Measurements from ENCODE around the gene CHL1.

CHL1 gene

DNA sequence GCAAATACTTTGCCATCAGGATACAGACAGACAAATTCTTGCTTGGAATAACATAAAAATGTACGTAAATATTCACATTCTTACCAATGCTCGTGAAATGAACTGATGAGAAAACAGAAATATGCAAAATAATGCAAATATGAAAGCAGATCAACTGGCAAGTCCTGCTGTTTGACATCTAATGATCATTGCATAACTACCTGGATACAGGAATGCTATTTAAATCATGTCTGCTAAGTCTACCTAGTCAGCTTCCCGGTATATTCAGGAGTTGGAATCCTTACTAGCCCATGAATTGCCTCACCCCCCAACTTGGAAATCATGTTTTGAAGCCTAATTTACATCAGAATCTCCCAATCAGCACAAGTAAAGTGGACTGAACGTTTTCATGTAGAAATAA, 230.6 kb downstream of the CHL1 start:
- TF ChIP-seq, protein P1, sequence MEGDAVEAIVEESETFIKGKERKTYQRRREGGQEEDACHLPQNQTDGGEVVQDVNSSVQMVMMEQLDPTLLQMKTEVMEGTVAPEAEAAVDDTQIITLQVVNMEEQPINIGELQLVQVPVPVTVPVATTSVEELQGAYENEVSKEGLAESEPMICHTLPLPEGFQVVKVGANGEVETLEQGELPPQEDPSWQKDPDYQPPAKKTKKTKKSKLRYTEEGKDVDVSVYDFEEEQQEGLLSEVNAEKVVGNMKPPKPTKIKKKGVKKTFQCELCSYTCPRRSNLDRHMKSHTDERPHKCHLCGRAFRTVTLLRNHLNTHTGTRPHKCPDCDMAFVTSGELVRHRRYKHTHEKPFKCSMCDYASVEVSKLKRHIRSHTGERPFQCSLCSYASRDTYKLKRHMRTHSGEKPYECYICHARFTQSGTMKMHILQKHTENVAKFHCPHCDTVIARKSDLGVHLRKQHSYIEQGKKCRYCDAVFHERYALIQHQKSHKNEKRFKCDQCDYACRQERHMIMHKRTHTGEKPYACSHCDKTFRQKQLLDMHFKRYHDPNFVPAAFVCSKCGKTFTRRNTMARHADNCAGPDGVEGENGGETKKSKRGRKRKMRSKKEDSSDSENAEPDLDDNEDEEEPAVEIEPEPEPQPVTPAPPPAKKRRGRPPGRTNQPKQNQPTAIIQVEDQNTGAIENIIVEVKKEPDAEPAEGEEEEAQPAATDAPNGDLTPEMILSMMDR (conservative IDR thresholded peaks at IDR 0.05; ENCODE audit: low read depth, low read length), result no peak
- DNase-seq (ENCODE audit: low read depth), result no peak
- H3K4me3 ChIP-seq (ENCODE audit: low read length), result no peak overlapping the region

GRCh38 chr3:430186-430585, 233.6 kb downstream of the CHL1 start:
- TF ChIP-seq, protein P1 (conservative IDR thresholded peaks at IDR 0.05; ENCODE audit: low read depth, low read length), result no peak
- no peak overlapping the region for H3K4me3 ChIP-seq (ENCODE audit: low read length)
- DNase-seq (ENCODE audit: low read depth), result no peak

- TF ChIP-seq, protein P1 (conservative IDR thresholded peaks at IDR 0.05; ENCODE audit: low read depth, low read length), result no peak
- no peak overlapping the region for H3K4me3 ChIP-seq (ENCODE audit: low read length)
- no peak for DNase-seq (ENCODE audit: low read depth)
These were observed 238.6 kb downstream of the CHL1 start for GRCh38 chr3:435161-435560.

DNA sequence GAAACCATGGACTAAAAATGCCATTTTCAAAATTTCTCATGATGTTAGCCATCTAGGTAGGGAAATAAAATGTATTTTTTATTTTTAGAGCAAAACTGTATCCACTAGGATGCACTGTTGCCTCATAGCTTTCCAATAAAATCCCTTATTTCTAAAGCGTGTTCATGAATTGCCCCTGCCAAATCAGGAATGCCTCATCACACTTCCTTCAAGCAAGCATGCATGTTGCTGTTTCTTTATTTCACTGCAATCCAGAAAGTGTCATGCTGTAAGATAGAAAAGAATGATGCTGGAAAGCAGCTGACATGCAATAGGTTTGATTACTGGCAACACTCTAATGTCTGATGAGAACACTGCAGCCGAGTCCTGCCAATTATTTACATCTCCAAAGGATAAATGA, 239.5 kb downstream of the CHL1 start:
- TF ChIP-seq, protein P1 (conservative IDR thresholded peaks at IDR 0.05; ENCODE audit: low read depth, low read length), result no peak
- no peak overlapping the region for H3K4me3 ChIP-seq (ENCODE audit: low read length)
- DNase-seq (ENCODE audit: low read depth), result no peak

- DNase-seq (ENCODE audit: low read depth), result no peak
- TF ChIP-seq, protein P1 (conservative IDR thresholded peaks at IDR 0.05; ENCODE audit: low read depth, low read length), result no peak
- H3K4me3 ChIP-seq (ENCODE audit: low read length), result no peak overlapping the region
These were observed 244.3 kb downstream of the CHL1 start for GRCh38 chr3:440826-441225.

GRCh38 chr3:445960-446359, 249.4 kb downstream of the CHL1 start:
- no peak overlapping the region for H3K4me3 ChIP-seq (ENCODE audit: low read length)
- no peak for DNase-seq (ENCODE audit: low read depth)
- TF ChIP-seq, protein P1 (conservative IDR thresholded peaks at IDR 0.05; ENCODE audit: low read depth, low read length), result no peak

GRCh38 chr3:447671-448070, 251.1 kb downstream of the CHL1 start:
- TF ChIP-seq, protein P1 (conservative IDR thresholded peaks at IDR 0.05; ENCODE audit: low read depth, low read length), result no peak
- no peak overlapping the region for H3K4me3 ChIP-seq (ENCODE audit: low read length)
- no peak for DNase-seq (ENCODE audit: low read depth)
